ENCODE data around the gene DUSP22.

Gene DUSP22

GRCh38 chr6:378958-379409 lies 86.7 kb downstream of the DUSP22 start:
- DNase-seq (ENCODE audit: low read depth in 2 of 2): no peak

- DNase-seq (ENCODE audit: low read depth in 2 of 2): no peak
Observed at GRCh38 chr6:379410-380181, 87.3 kb downstream of the DUSP22 start.

- no peak for DNase-seq (ENCODE audit: low read depth in 2 of 2)
Observed at GRCh38 chr6:380234-381218, 88.2 kb downstream of the DUSP22 start.

- no peak for DNase-seq (ENCODE audit: low read depth in 2 of 2)
Observed at GRCh38 chr6:381742-382461, 89.6 kb downstream of the DUSP22 start.

- DNase-seq (ENCODE audit: low read depth in 2 of 2): no peak
Observed at GRCh38 chr6:382883-383810, 90.9 kb downstream of the DUSP22 start.

- no peak for DNase-seq (ENCODE audit: low read depth in 2 of 2)
Observed at GRCh38 chr6:383856-384255, 91.6 kb downstream of the DUSP22 start.

- DNase-seq (ENCODE audit: low read depth in 2 of 2): no peak
Observed at GRCh38 chr6:384898-385297, 92.6 kb downstream of the DUSP22 start.

- DNase-seq (ENCODE audit: low read depth in 2 of 2): no peak
Observed at GRCh38 chr6:385614-386013, 93.3 kb downstream of the DUSP22 start.

GRCh38 chr6:386688-387266 lies 94.5 kb downstream of the DUSP22 start:
- no peak for DNase-seq (ENCODE audit: low read depth in 2 of 2)

- no peak for DNase-seq (ENCODE audit: low read depth in 2 of 2)
Observed at GRCh38 chr6:387293-387741, 95.0 kb downstream of the DUSP22 start.

- DNase-seq (ENCODE audit: low read depth in 2 of 2): no peak
Observed at GRCh38 chr6:388202-388903, 96.1 kb downstream of the DUSP22 start.

GRCh38 chr6:389143-389542 lies 96.9 kb downstream of the DUSP22 start:
- DNase-seq (ENCODE audit: low read depth in 2 of 2): no peak

- no peak for DNase-seq (ENCODE audit: low read depth in 2 of 2)
Observed at GRCh38 chr6:389622-390021, 97.3 kb downstream of the DUSP22 start.

- peak in 1 of 2 donors; percentile 36 for DNase-seq (ENCODE audit: low read depth in 2 of 2)
Observed at GRCh38 chr6:390914-391558, 98.7 kb downstream of the DUSP22 start.

- DNase-seq (ENCODE audit: low read depth in 2 of 2): peak; percentile 45 to 61
Observed at GRCh38 chr6:391559-392440, 99.5 kb downstream of the DUSP22 start, which contains the start of gene IRF4. IRF4 (plus strand) TSS chr6:391752; CDS start chr6:393153, 1,401 bp downstream.

GRCh38 chr6:392441-393390 lies 100.4 kb downstream of the DUSP22 start:
- DNase-seq (ENCODE audit: low read depth in 2 of 2): no peak

All from stimulated activated CD8-positive, alpha-beta memory T cell treated with anti-CD3 and anti-CD28 coated beads, Interleukin-15, amount 100 ng/mL, for 48 hours (primary cell).